Muscle of leg (tissue), 11 donors: Measurements from ENCODE around the gene PARVB. TPM values are rescaled to one million over a fixed set of nuclear protein-coding genes. Genes with fewer than 3 reads are reported as not detected.

Experiments used
- DNase-seq: peaks from one replicate; pipeline ENCODE4 v3.0.0; 2013
- H3K27ac ChIP-seq: one replicate; pipeline ENCODE4 v1.5.1; 2013; ENCODE audit warnings: mild to moderate bottlenecking, low read length, control low read depth
- H3K27me3 ChIP-seq: one replicate; pipeline ENCODE4 v1.6.1; 2013; ENCODE audit warnings: low read length; ENCODE audit not compliant: control insufficient read depth, insufficient read depth
- H3K36me3 ChIP-seq: one replicate; pipeline ENCODE4 v1.6.1; 2013; ENCODE audit warnings: low read length; ENCODE audit not compliant: control insufficient read depth, insufficient read depth
- H3K4me1 ChIP-seq: one replicate; pipeline ENCODE4 v1.6.1; 2013; ENCODE audit warnings: low read length; ENCODE audit not compliant: control insufficient read depth, insufficient read depth
- H3K4me3 ChIP-seq: one replicate; pipeline ENCODE4 v1.5.1; 2013; ENCODE audit warnings: low read length, control low read depth
- H3K9me3 ChIP-seq: replicated peaks from 2 replicates; pipeline ENCODE4 v1.6.1; 2013; ENCODE audit warnings: low read depth, low read length; ENCODE audit not compliant: control insufficient read depth
- WGBS: methylation state at CpG from one replicate; pipeline ENCODE4 v1.1.5; 2013; ENCODE audit warnings: missing lambda C conversion rate; ENCODE audit not compliant: insufficient coverage; 5-methylcytosine and 5-hydroxymethylcytosine counted together
- polyA plus RNA-seq, 8 donors: library from polyadenylated mRNA; unstranded; fragments of 120-200 nt; gene quantifications; one replicate each; pipeline versions ENCODE4 v1.2.1 to v1.2.3, GENCODE V29; 2013; ENCODE audit warnings: inconsistent platforms in 1 of 8, low replicate concordance in 1 of 8; ENCODE audit not compliant: insufficient read length in 8 of 8, insufficient read depth in 1 of 8
- total RNA-seq: library from RNA; stranded (reverse); fragments of 120-200 nt; gene quantifications from one replicate; pipeline ENCODE4 v1.2.4, GENCODE V29; 2013

Gene PARVB
- total and polyA plus RNA-seq, 9 donors: 31.5 to 52.0 (median 43.8) TPM

GRCh38 chr22:44165286-44165874, 141.3 kb downstream of the PARVB start:
- Histone ChIP-seq H3K4me3 (no peak overlapping the region), H3K36me3 (peaks cover 8% of the 10 kb centered on the region), H3K27me3 (no peaks in the 10 kb centered on the region), H3K27ac (no peak overlapping the region), H3K9me3 (no peaks in the 10 kb centered on the region), H3K4me1 (peaks cover 2% of the 10 kb centered on the region)
- 90% methylated on average over 12 of the region's 15 CpGs for whole genome bisulfite sequencing
- DNase-seq: no peak

DNA sequence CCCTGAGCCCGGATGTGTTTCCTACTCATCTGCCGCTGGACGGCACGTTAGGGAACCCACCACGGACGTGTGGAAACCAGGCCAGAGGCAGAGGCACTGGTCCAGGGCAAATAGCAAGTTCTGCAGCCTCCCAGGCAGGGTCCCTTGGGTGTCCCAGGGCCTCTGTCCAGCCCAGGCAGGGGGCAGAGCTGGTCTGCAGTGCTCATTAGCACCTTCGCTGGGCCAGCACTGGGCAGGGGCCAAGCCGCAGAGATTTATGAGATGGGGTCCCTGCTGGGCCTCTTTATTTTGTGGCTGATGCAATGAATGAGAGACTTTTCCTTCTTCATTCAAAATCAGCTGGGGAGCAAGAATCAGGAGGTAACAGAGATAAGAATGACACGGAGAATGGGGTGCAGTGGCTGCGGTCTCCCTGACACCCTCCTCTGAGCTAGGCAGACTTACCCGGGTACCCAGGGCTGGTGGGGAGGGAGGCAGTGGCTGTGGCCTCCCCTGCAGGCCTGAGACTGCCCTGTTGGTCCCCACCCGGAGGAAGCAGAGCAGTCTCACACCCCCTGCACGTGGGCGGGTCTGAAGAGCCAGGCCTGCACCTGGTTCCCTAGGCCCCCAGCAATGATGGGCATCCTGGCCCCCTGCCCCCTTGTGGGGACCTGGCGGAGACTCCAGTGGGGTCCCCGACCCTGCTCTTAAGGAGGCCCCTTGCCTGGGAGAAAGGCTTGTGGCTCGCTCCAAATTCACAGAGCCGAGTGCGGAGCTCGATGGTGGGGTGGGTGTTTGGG, 142.6 kb downstream of the PARVB start:
- H3K4me3 ChIP-seq: no peak overlapping the region
- peaks cover 2% of the 10 kb centered on the region for H3K4me1 ChIP-seq
- DNase-seq: no peak
- WGBS: 58% methylated on average over 19 of the region's 20 CpGs
- H3K27ac ChIP-seq: no peak overlapping the region
- H3K27me3 ChIP-seq: no peaks in the 10 kb centered on the region
- no peaks in the 10 kb centered on the region for H3K9me3 ChIP-seq
- peaks cover 8% of the 10 kb centered on the region for H3K36me3 ChIP-seq

- Histone ChIP-seq H3K27ac (no peak overlapping the region), H3K4me1 (peaks cover 8% of the 10 kb centered on the region), H3K9me3 (no peaks in the 10 kb centered on the region), H3K4me3 (no peak overlapping the region), H3K36me3 (peaks cover 8% of the 10 kb centered on the region), H3K27me3 (no peaks in the 10 kb centered on the region)
- WGBS: 60% methylated on average over 1 of the region's 12 CpGs
- no peak for DNase-seq
These were observed 143.4 kb downstream of the PARVB start for GRCh38 chr22:44167501-44167900.

DNA sequence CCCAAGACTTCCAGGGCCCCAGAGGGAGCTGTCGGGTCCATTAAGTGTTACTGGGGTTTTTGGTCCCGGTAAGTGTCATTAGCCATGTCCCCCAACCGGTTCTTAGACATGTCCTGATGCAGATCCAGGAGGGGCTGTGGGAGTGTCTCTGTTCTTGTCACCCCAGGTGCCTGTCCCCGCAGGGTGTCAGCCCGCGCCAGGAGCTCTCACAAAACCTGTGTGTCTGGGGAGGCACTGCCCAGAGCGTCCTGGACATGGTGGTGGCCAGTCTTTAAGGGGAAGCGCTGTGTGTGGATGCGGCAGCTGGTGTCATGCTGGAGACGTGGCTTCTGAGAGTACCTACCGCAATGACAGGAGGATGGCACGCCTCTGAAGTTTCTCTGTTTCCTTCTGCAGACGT, 144.1 kb downstream of the PARVB start:
- peaks cover 8% of the 10 kb centered on the region for H3K36me3 ChIP-seq
- H3K4me3 ChIP-seq: no peak overlapping the region
- H3K27me3 ChIP-seq: no peaks in the 10 kb centered on the region
- DNase-seq: no peak
- WGBS: 95% methylated on average over 11 of the region's 13 CpGs
- H3K27ac ChIP-seq: no peak overlapping the region
- H3K9me3 ChIP-seq: no peaks in the 10 kb centered on the region
- peaks cover 14% of the 10 kb centered on the region for H3K4me1 ChIP-seq

DNA sequence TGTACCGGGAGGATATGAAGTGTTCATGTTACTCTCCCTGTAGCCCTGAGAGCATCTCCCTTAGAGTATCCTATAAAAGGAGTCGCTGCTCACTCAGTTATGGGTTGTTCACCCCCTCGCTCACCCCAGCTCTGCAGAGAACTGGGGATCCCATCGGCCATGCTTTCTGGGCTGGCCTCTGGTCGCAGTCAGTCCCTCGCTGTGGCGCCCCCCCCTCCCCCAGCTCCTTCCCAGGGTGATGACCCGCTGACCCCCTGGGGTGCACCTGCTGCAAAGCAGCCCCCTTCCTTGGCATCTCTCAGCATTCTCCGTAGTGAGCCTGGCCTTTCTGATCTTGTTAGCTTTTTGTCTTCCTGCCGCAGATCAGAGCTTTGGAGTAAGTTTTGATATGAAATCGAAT, 146.4 kb downstream of the PARVB start:
- 56% methylated on average over 5 of the region's 11 CpGs for WGBS
- no peak for DNase-seq

GRCh38 chr22:44171561-44171960, 147.5 kb downstream of the PARVB start:
- Histone ChIP-seq H3K27ac (no peak overlapping the region), H3K4me3 (no peak overlapping the region), H3K36me3 (no peaks in the 10 kb centered on the region), H3K27me3 (no peaks in the 10 kb centered on the region), H3K9me3 (no peaks in the 10 kb centered on the region), H3K4me1 (peaks cover 12% of the 10 kb centered on the region)
- no CpG with 5 or more reads among the region's 6 CpGs for WGBS
- DNase-seq: no peak

More for the DNA sequence above, 146.4 kb downstream of the PARVB start:
- Histone ChIP-seq H3K27me3 (no peaks in the 10 kb centered on the region), H3K9me3 (no peaks in the 10 kb centered on the region), H3K4me3 (no peak overlapping the region), H3K36me3 (peaks cover 4% of the 10 kb centered on the region), H3K27ac (no peak overlapping the region), H3K4me1 (peaks cover 12% of the 10 kb centered on the region)

- WGBS: 69% methylated on average over 14 of the region's 22 CpGs
- H3K4me1 ChIP-seq: peaks cover 12% of the 10 kb centered on the region
- H3K27ac ChIP-seq: no peak overlapping the region
- no peak overlapping the region for H3K4me3 ChIP-seq
- H3K9me3 ChIP-seq: no peaks in the 10 kb centered on the region
- H3K36me3 ChIP-seq: no peaks in the 10 kb centered on the region
- no peaks in the 10 kb centered on the region for H3K27me3 ChIP-seq
- peak; percentile 56 for DNase-seq
These were observed 148.4 kb downstream of the PARVB start for GRCh38 chr22:44172370-44173108.

GRCh38 chr22:44173154-44173553, 149.1 kb downstream of the PARVB start:
- WGBS: 78% methylated on average over 9 of the region's 10 CpGs
- no peak overlapping the region for H3K27ac ChIP-seq

DNA sequence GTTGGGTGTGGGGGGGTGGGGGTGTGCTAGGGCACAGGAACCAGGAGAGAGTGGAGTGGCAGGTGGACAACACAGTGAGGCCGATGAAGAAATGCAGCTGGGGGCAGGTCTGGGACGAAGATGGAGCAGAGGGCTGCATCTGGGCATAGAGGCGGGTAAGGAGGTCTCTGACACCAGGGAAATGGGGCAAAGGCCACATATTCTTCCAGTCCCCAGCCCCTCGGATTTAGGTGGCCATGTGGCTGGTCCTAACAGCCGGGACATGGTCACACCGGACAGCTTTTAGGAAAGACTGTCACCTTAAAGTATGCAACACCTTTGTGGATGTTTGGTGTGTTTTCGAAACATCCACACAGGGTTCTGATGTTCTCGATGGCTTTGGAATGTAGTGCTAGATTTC, 151.6 kb downstream of the PARVB start:
- H3K9me3 ChIP-seq: no peaks in the 10 kb centered on the region
- DNase-seq: no peak
- 82% methylated on average over 3 of the region's 8 CpGs for WGBS
- H3K27me3 ChIP-seq: peaks cover 6% of the 10 kb centered on the region
- no peak overlapping the region for H3K27ac ChIP-seq
- peaks cover 12% of the 10 kb centered on the region for H3K4me1 ChIP-seq
- H3K4me3 ChIP-seq: no peak overlapping the region
- no peaks in the 10 kb centered on the region for H3K36me3 ChIP-seq

More at GRCh38 chr22:44173154-44173553, 149.1 kb downstream of the PARVB start:
- DNase-seq: no peak
- Histone ChIP-seq H3K36me3 (no peaks in the 10 kb centered on the region), H3K4me1 (peaks cover 12% of the 10 kb centered on the region), H3K9me3 (no peaks in the 10 kb centered on the region), H3K4me3 (no peak overlapping the region), H3K27me3 (no peaks in the 10 kb centered on the region)
